WTC11 (cell line): ENCODE measurements around the gene RTF2. TPM values are rescaled to one million over a fixed set of nuclear protein-coding genes. Genes with fewer than 3 reads are reported as not detected.

ENCODE experiments used
- ATAC-seq: fragments of 200-7000 bp; cut with Tn5 transposase; 2 replicates; pipeline ENCODE4 v1.10.0; 2021; ENCODE audit warnings: mild to moderate bottlenecking, moderate library complexity
- CTCF ChIA-PET: fragments of 300-600 bp; sonication (Branson Sonifier 250); formaldehyde crosslinking; loops from one replicate; lab custom pipeline; 2021; ENCODE audit warnings: antibody characterized with exemption; lab: Charles Lee
- POLR2A ChIA-PET: fragments of 350-600 bp; sonication (Branson Sonifier 250); formaldehyde crosslinking; loops from one replicate; lab custom pipeline; 2021; ENCODE audit warnings: antibody characterized with exemption; lab: Charles Lee
- DNase-seq: peaks from one replicate; pipeline ENCODE4 v3.0.0; 2021; ENCODE audit warnings: low spot score
- H3K27ac Mint-ChIP-seq: 2 replicates; pipeline ENCODE4 v1.8.0; 2021; ENCODE audit warnings: mixed read lengths
- H3K27me3 Mint-ChIP-seq: 2 replicates; pipeline ENCODE4 v1.8.0; 2021; ENCODE audit warnings: low read depth, mild to moderate bottlenecking, moderate library complexity, mixed read lengths
- H3K36me3 Mint-ChIP-seq: 2 replicates; pipeline ENCODE4 v1.8.0; 2021; ENCODE audit warnings: mixed read lengths
- H3K4me1 Mint-ChIP-seq: 2 replicates; pipeline ENCODE4 v1.8.0; 2022; ENCODE audit warnings: mixed read lengths
- H3K4me3 Mint-ChIP-seq: 2 replicates; pipeline ENCODE4 v1.8.0; 2021; ENCODE audit warnings: mild to moderate bottlenecking, moderate library complexity, mixed read lengths
- H3K9me3 Mint-ChIP-seq: 2 replicates; pipeline ENCODE4 v1.8.0; 2021; ENCODE audit warnings: mixed read lengths
- ATF2 ChIP-seq: sonication (generic); formaldehyde crosslinking; IDR thresholded peaks from 2 replicates; pipeline ENCODE4 v1.8.1; 2022; ENCODE audit warnings: low read depth, missing genetic modification reagents, borderline replicate concordance
- CREB1 ChIP-seq: sonication (generic); formaldehyde crosslinking; IDR thresholded peaks from 2 replicates; pipeline ENCODE4 v1.8.0; 2023; ENCODE audit warnings: mild to moderate bottlenecking, missing genetic modification reagents
- NR2C2 ChIP-seq: sonication (generic); formaldehyde crosslinking; IDR thresholded peaks from 2 replicates; pipeline ENCODE4 v1.8.0; 2022; ENCODE audit warnings: mild to moderate bottlenecking, missing genetic modification reagents
- OVOL2 ChIP-seq: fragments of 250-450 bp; sonication (Bioruptor Pico); IDR thresholded peaks from 2 replicates; pipeline ENCODE4 v1.9.0; 2021; ENCODE audit warnings: mild to moderate bottlenecking, borderline replicate concordance
- PREB ChIP-seq: sonication (generic); formaldehyde crosslinking; IDR thresholded peaks from 2 replicates; pipeline ENCODE4 v1.8.1; 2022; ENCODE audit warnings: mild to moderate bottlenecking, missing genetic modification reagents, moderate library complexity, borderline replicate concordance
- SOX15 ChIP-seq: fragments of 250-450 bp; sonication (Bioruptor Pico); IDR thresholded peaks from 2 replicates; pipeline ENCODE4 v1.9.0; 2021; ENCODE audit warnings: mild to moderate bottlenecking
- STAT6 ChIP-seq: sonication (generic); formaldehyde crosslinking; conservative IDR thresholded peaks from 2 replicates; pipeline ENCODE4 v1.8.1; 2023; ENCODE audit warnings: mild to moderate bottlenecking, low read depth, missing genetic modification reagents, moderate library complexity
- TEAD1 ChIP-seq: sonication (generic); formaldehyde crosslinking; IDR thresholded peaks from 2 replicates; pipeline ENCODE4 v1.8.0; 2022; ENCODE audit warnings: mild to moderate bottlenecking, missing genetic modification reagents
- TEAD4 ChIP-seq: sonication (generic); formaldehyde crosslinking; IDR thresholded peaks from 2 replicates; pipeline ENCODE4 v1.8.0; 2022; ENCODE audit warnings: mild to moderate bottlenecking, missing genetic modification reagents
- ZMAT4 ChIP-seq: fragments of 250-450 bp; sonication (Bioruptor Pico); IDR thresholded peaks from 2 replicates; pipeline ENCODE4 v1.9.0; 2021; ENCODE audit warnings: mild to moderate bottlenecking
- ZNF219 ChIP-seq: sonication (generic); formaldehyde crosslinking; IDR thresholded peaks from 2 replicates; pipeline ENCODE4 v1.8.0; 2023; ENCODE audit warnings: missing genetic modification reagents, mild to moderate bottlenecking, borderline replicate concordance
- ZNF263 ChIP-seq: sonication (generic); formaldehyde crosslinking; IDR thresholded peaks from 2 replicates; pipeline ENCODE4 v1.8.1; 2022; ENCODE audit warnings: low read depth, mild to moderate bottlenecking, moderate library complexity, missing genetic modification reagents
- ZNF416 ChIP-seq: fragments of 250-450 bp; sonication (Bioruptor Pico); IDR thresholded peaks from 2 replicates; pipeline ENCODE4 v1.9.0; 2021; ENCODE audit warnings: mild to moderate bottlenecking, inconsistent platforms
- ZNF423 ChIP-seq: fragments of 250-450 bp; sonication (Bioruptor Pico); IDR thresholded peaks from 2 replicates; pipeline ENCODE4 v2.1.2; 2022; ENCODE audit warnings: mild to moderate bottlenecking, moderate library complexity
- total RNA-seq: library from RNA; stranded (reverse); gene quantifications from 3 replicates; pipeline ENCODE4 v1.2.3, GENCODE V29; 2021
- TF ChIP-seq, protein P1 (sequence below): fragments of 200-600 bp; IDR thresholded peaks from 2 replicates; pipeline ENCODE4 v1.8.0; 2022; ENCODE audit warnings: antibody characterized with exemption
- TF ChIP-seq, protein P2 (sequence below): sonication (generic); formaldehyde crosslinking; IDR thresholded peaks from 2 replicates; pipeline ENCODE4 v1.8.1; 2023; ENCODE audit warnings: mild to moderate bottlenecking, missing genetic modification reagents, borderline replicate concordance
- TF ChIP-seq, protein P3 (sequence below): sonication (generic); formaldehyde crosslinking; IDR thresholded peaks from 2 replicates; pipeline ENCODE4 v1.8.1; 2023; ENCODE audit warnings: mild to moderate bottlenecking, missing genetic modification reagents, moderate library complexity
- TF ChIP-seq, protein P4 (sequence below): fragments of 250-450 bp; sonication (Bioruptor Pico); IDR thresholded peaks from 2 replicates; pipeline ENCODE4 v1.9.0; 2021; ENCODE audit warnings: mild to moderate bottlenecking, borderline replicate concordance

RTF2 gene
- total RNA-seq, 1 experiment from 2014 or later = 46.3 TPM

DNA sequence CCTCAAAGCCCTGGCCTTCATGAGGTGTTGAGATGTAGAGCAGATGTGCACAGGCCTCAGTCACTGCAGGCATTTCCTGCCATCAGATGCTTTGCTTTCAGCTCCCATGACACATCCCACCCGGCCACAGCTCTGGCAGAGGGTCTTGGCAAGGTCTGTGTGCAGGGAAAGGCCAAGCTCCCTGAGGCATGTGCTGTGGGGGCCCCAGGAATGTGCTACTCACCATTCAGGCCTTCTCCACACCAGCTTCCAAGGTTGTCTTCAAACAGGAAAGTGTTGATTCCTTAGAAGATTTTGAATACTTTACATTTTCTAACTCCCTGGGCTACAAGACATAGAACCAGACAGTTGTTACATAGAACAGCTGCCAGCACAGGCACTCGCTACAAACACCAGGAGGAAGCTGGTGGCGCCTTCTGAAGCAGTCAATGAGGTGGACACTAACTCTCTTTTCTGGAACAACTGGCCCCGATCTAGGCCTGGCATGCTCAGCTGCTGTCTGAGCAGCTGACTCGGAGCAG, 28.6 kb upstream of the RTF2 start (continued):
- TF ChIP-seq ZMAT4 = no peak
- TF ChIP-seq, protein P1, sequence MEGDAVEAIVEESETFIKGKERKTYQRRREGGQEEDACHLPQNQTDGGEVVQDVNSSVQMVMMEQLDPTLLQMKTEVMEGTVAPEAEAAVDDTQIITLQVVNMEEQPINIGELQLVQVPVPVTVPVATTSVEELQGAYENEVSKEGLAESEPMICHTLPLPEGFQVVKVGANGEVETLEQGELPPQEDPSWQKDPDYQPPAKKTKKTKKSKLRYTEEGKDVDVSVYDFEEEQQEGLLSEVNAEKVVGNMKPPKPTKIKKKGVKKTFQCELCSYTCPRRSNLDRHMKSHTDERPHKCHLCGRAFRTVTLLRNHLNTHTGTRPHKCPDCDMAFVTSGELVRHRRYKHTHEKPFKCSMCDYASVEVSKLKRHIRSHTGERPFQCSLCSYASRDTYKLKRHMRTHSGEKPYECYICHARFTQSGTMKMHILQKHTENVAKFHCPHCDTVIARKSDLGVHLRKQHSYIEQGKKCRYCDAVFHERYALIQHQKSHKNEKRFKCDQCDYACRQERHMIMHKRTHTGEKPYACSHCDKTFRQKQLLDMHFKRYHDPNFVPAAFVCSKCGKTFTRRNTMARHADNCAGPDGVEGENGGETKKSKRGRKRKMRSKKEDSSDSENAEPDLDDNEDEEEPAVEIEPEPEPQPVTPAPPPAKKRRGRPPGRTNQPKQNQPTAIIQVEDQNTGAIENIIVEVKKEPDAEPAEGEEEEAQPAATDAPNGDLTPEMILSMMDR = no peak
- TF ChIP-seq NR2C2 (CRISPR knock-in tag) = no peak
- TF ChIP-seq, protein P2, sequence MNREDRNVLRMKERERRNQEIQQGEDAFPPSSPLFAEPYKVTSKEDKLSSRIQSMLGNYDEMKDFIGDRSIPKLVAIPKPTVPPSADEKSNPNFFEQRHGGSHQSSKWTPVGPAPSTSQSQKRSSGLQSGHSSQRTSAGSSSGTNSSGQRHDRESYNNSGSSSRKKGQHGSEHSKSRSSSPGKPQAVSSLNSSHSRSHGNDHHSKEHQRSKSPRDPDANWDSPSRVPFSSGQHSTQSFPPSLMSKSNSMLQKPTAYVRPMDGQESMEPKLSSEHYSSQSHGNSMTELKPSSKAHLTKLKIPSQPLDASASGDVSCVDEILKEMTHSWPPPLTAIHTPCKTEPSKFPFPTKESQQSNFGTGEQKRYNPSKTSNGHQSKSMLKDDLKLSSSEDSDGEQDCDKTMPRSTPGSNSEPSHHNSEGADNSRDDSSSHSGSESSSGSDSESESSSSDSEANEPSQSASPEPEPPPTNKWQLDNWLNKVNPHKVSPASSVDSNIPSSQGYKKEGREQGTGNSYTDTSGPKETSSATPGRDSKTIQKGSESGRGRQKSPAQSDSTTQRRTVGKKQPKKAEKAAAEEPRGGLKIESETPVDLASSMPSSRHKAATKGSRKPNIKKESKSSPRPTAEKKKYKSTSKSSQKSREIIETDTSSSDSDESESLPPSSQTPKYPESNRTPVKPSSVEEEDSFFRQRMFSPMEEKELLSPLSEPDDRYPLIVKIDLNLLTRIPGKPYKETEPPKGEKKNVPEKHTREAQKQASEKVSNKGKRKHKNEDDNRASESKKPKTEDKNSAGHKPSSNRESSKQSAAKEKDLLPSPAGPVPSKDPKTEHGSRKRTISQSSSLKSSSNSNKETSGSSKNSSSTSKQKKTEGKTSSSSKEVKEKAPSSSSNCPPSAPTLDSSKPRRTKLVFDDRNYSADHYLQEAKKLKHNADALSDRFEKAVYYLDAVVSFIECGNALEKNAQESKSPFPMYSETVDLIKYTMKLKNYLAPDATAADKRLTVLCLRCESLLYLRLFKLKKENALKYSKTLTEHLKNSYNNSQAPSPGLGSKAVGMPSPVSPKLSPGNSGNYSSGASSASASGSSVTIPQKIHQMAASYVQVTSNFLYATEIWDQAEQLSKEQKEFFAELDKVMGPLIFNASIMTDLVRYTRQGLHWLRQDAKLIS = no peak
- no peak for TF ChIP-seq ZNF416 (CRISPR knock-in tag)
- TF ChIP-seq TEAD1 (CRISPR knock-in tag) = no peak
- TF ChIP-seq CREB1 (CRISPR knock-in tag) = no peak
- TF ChIP-seq OVOL2 = no peak
- TF ChIP-seq ZNF263 (CRISPR knock-in tag) = no peak
- TF ChIP-seq ZNF423 (CRISPR knock-in tag) = no peak
- no peak for TF ChIP-seq STAT6 (CRISPR knock-in tag)
- TF ChIP-seq, all 79 proteins: peak for 0

DNA sequence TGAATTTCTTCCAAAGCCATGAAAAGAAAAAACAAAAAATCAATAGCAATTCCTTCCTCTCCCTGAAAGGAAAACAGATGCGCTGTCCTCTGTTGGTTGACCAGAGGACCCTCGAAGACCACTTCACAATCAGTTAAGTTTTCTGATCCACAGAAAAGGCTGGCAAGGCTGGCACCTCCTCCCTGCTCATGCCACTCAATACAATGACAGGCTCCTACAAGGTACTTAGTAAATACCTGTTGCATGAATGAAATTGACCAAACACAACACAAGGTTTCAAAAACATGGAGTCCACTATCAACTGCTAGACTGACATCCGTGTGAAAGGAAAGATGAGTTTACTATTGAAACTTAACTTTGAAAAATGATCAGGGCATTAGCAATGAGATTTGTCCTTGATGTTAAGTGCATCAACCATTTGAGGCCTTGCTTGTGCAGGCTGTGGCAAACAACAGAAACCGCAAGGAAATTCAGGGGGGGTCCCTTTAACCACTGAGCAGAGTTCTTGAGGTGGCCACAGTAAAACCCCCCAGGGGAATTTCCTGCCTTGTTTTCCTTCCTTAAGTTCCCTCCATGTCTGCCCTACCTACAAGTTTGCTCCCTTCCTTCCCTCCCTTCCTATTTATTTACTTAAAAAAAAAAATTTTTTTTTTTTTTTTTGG, 27.9 kb upstream of the RTF2 start:
- no peak overlapping the region for H3K27ac Mint-ChIP-seq
- ATAC-seq = no peak
- H3K4me3 Mint-ChIP-seq = no peak overlapping the region
- H3K36me3 Mint-ChIP-seq = no peaks in the 10 kb centered on the region
- H3K9me3 Mint-ChIP-seq = no peaks in the 10 kb centered on the region
- no peaks in the 10 kb centered on the region for H3K4me1 Mint-ChIP-seq
- no peak for DNase-seq
- peaks cover 6% of the 10 kb centered on the region for H3K27me3 Mint-ChIP-seq
- CTCF ChIA-PET = no interaction called here
- POLR2A ChIA-PET = no interaction called here
- TF ChIP-seq, protein P3, sequence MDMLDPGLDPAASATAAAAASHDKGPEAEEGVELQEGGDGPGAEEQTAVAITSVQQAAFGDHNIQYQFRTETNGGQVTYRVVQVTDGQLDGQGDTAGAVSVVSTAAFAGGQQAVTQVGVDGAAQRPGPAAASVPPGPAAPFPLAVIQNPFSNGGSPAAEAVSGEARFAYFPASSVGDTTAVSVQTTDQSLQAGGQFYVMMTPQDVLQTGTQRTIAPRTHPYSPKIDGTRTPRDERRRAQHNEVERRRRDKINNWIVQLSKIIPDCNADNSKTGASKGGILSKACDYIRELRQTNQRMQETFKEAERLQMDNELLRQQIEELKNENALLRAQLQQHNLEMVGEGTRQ (CRISPR knock-in tag) = no peak
- no peak for TF ChIP-seq ZNF219 (CRISPR knock-in tag)
- TF ChIP-seq, protein P4, sequence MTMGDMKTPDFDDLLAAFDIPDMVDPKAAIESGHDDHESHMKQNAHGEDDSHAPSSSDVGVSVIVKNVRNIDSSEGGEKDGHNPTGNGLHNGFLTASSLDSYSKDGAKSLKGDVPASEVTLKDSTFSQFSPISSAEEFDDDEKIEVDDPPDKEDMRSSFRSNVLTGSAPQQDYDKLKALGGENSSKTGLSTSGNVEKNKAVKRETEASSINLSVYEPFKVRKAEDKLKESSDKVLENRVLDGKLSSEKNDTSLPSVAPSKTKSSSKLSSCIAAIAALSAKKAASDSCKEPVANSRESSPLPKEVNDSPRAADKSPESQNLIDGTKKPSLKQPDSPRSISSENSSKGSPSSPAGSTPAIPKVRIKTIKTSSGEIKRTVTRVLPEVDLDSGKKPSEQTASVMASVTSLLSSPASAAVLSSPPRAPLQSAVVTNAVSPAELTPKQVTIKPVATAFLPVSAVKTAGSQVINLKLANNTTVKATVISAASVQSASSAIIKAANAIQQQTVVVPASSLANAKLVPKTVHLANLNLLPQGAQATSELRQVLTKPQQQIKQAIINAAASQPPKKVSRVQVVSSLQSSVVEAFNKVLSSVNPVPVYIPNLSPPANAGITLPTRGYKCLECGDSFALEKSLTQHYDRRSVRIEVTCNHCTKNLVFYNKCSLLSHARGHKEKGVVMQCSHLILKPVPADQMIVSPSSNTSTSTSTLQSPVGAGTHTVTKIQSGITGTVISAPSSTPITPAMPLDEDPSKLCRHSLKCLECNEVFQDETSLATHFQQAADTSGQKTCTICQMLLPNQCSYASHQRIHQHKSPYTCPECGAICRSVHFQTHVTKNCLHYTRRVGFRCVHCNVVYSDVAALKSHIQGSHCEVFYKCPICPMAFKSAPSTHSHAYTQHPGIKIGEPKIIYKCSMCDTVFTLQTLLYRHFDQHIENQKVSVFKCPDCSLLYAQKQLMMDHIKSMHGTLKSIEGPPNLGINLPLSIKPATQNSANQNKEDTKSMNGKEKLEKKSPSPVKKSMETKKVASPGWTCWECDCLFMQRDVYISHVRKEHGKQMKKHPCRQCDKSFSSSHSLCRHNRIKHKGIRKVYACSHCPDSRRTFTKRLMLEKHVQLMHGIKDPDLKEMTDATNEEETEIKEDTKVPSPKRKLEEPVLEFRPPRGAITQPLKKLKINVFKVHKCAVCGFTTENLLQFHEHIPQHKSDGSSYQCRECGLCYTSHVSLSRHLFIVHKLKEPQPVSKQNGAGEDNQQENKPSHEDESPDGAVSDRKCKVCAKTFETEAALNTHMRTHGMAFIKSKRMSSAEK (CRISPR knock-in tag) = no peak
- no peak for TF ChIP-seq PREB
- no peak for TF ChIP-seq ATF2
- TF ChIP-seq TEAD4 (CRISPR knock-in tag) = no peak
- TF ChIP-seq SOX15 (CRISPR knock-in tag) = no peak
- no peak for TF ChIP-seq ZNF416 (CRISPR knock-in tag)
